SIG-M5 treated with dmso at 0.1 percent for 504 hours (cell line): ENCODE results near the gene MYCL.
A peak's percentile ranks its signal among the peaks of the same experiment; 100 is the strongest.
"Not testable (repeated sequence)": the region's sequence is repeated elsewhere in the genome, so short reads cannot be mapped to it uniquely, and the experiment has no call there.

Experiments
- DNase-seq: peaks from one replicate; lab custom pipeline; 2025; ENCODE audit not compliant: unreplicated experiment; lab: John Stamatoyannopoulos, UW

The MYCL gene

DNA sequence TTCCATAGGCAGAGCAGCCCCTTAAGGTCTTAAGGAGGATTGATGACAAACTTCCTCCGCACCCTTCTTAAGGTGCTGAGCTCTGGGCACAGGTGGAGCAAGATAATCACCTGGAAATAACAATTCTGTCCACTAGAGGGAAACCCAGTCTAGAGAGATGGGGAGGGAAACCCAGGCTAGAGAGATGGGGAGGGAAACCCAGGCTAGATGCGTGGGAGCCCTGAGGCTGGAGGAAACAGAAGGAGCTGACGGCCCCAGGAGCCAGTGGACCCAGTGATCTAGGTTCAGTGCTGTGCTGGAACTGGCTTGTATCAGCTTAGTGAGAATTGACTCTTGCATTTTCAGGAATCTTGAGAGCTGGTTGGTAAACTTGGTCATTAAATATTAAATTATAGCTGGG, 17.8 kb upstream of the MYCL start:
- peak; percentile 61 for DNase-seq

DNA sequence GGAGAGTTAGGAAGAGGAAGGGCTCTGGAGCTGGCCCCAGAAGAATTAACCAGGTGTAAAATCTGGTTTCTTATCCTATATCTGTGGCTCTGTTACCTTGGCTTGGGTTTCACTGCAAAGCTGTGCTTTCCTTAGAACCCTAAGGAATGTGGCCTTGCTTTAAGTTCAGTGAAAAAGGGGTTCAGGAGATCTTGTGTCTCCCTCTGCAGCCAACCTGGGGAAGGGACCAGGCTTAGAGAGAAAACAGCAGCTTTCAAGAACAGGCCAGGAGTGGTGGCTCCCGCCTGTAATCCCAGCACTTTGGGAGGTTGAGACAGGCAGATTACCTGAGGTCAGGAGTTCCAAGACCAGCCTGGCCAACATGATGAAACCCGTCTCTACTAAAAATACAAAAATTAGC, 16.1 kb upstream of the MYCL start:
- no peak for DNase-seq

DNA sequence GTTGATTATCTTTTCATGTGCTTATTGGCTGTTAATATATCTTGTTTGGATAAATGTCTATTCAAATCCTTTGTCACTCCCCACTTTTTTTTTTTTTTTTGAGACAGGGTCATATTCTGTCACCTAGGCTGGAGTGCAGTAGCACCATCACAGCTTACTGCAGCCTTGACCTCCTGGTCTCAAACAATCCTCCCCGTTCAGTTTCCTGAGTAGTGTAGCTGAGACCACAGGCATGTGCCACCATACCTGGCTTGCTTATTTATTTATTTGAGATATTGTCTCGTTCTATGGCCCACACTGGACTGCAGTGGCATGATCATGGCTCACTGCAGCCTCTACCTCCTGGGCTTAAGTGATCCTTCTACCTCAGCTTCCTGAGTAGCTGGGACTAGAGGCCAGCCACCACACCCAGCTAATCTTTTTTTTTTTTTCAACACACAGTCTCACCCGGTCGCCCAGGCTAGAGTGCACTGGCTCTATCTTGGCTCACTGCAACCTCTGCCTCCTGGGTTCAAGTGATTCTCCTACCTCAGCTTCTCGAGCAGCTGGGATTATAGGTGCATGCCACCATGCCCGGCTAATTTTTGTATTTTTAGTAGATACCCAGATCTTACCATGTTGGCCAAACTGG, 13.9 kb upstream of the MYCL start:
- no peak for DNase-seq

DNA sequence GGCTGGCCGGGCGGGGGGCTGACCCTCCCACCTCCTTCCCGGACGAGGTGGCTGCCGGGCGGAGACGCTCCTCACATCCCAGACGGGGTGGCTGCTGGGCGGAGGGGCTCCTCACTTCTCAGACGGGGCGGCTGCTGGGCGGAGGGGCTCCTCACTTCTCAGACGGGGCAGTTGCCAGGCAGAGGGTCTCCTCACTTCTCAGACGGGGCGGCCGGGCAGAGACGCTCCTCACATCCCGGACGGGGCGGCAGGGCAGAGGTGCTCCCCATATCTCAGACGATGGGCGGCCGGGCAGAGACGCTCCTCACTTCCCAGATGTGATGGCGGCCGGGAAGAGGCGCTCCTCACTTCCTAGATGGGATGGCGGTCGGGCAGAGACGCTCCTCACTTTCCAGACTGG, 11.4 kb upstream of the MYCL start:
- DNase-seq, result not testable (repeated sequence)

DNA sequence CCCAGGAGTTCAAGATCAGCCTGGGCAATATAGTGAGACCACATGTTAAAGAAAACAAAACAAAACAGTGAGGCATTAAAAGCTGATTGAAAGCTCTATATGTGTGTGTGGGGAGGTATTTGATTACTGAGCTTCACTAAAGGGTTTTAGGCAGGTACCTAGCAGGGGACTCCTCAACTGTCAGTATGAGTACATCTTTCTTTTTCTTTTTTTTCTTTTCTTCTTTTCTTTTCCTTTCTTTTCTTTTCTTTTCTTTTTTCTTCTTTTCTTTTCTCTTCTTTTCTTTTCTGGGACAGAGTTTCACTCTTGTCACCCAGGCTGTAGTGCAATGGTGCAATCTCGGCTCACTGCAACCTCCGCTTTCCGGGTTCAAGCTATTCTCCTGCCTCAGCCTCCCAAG, 8.5 kb upstream of the MYCL start:
- no peak for DNase-seq

DNA sequence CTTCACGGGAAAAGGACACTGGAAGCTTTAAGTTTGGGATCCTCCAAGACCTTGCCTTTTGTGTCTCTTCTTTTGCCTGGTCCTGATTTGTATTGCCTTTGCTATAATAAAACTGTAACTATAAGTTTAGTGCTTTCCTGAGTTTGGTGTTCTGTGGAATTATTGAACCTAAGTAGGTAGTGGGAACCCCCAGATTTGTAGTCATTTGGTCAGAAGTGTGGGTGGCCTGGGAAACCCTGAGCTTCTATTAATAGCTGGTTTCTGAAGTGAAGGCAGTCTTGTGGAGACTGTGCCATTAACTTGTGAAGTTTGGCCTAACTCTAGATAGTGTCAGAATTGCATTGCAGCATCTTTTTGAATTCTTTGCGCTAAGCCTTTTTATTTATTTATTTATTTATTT, 6.8 kb upstream of the MYCL start:
- no peak for DNase-seq

DNA sequence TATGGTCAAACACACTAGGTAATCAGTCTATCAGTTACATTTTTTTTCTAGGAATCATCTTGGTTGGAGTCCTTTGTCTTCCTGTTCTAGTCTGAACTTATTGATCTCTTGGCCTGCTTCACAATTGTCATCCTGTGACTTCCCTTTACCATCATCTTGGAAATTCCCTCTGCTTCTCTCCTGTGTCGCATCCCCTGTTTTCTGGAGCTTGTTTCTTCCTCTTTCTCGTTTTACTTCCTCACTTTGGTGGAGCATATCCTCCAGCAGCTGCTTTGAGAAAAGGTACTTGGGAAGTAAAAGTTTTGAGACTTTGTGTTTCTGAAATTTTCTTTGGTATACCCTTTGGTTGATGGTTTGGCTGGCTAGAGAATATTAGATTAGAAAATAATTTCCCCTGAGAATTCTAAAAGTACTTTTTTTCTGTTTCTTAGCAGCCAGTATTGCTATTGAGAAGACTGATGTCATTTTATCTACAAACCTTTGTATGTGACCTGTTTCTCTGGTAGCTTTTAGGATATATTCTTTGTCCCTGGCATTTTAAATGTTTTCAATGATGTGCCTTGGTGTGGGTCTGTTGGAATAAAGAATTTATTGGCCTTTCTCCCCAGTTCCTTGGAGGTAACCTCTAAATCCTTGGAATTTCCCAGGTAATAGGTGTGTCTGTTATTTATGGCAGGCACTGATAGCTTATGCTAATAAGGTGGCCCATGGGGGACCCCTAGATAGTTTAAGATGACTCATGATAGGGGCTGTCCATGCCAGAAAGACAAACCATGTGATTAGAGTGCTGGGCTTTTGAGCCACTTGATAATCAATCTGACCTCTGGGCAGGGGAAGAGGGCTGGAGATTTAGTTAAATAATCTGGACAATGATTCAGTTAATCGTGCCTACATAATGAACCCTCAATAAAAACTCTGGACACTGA, 6.1 kb upstream of the MYCL start:
- DNase-seq, result peak; percentile 44

DNA sequence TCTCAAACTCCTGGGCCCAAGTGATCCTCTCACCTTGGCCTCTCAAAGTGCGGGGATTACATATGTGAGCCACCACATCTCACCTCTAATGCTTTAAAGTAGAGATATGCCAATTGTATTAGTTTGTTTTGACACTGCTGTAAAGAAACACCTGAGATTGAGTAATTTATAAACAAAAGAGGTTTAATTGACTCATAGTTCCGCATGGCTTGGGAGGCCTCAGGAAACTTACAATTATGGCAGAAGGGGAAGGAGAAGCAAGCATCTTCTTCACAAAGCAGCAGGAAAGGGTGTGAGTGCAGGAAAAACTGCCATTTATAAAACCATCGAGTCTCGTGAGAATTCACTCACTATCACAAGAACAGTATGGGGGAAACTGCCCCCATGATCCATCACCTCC, 3.5 kb upstream of the MYCL start:
- no peak for DNase-seq

DNA sequence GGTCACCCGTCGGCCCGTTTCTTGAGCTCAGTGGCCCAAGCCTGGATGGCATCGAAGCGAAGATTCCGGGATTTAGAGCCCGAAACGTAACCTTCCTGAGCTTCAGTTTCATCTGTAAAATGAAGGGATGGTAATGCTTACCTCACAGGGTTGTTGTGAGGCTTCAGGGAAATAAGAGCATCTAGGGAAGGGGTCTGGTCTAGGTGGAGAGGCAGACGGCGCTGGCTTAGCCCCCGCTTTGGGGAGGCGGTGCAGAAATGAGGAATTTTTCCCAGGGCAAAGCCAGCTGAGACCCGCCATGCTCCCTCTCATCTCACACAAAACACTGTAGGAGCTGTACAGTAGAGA, 717 bp upstream of the MYCL start:
- no peak for DNase-seq

DNA sequence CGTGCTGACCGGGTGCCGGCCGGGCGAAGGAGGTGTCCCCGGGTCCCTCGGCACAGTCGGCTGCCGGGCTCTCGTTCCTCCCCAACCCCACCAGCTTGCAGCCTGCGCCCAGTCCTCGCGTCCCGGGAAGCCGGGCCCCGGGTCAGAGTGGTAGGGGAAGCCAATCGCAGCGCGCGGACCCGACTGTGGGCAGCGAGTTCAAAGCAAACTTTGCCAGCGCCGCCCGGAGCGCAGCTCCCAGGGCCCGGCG, 328 bp downstream of the MYCL start:
- DNase-seq, result no peak

DNA sequence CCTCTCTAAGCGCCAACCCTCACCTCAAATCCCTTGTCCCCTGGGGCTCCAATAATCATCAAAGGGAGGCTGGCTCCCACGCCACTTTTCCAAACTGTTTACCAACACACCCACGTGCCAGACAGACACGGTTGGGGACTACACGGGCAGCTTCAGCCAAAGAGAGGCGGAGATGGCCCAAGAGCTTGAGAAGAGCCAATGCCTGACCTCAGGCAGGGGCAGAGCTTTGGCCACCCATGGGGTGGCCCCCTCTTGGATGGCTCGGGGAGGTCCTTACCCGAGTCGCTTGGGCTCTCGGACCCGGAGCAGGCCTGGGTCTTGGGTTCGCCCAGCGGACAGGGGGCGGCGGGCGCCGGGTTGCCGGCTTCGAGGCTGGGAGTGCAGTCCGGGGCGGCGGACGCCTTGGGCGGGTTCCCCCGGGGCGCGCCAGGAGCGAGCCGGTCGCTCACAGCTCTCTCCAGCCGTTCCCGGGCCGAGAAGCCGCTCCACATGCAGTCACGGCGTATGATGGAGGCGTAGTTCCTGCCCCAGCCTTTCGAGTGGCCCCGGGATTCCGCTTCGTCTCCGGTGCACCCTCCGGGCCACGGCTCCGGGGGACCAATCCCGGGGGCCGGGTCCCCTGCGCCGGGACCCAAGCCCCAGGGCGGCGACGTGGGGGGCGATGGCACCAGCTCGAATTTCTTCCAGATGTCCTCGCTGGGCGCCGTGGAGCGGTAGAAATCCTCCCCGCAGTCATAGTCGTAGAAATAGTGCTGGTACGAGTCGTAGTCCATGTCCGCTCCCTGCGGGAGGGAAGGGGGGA, 854 bp downstream of the MYCL start:
- no peak for DNase-seq

DNA sequence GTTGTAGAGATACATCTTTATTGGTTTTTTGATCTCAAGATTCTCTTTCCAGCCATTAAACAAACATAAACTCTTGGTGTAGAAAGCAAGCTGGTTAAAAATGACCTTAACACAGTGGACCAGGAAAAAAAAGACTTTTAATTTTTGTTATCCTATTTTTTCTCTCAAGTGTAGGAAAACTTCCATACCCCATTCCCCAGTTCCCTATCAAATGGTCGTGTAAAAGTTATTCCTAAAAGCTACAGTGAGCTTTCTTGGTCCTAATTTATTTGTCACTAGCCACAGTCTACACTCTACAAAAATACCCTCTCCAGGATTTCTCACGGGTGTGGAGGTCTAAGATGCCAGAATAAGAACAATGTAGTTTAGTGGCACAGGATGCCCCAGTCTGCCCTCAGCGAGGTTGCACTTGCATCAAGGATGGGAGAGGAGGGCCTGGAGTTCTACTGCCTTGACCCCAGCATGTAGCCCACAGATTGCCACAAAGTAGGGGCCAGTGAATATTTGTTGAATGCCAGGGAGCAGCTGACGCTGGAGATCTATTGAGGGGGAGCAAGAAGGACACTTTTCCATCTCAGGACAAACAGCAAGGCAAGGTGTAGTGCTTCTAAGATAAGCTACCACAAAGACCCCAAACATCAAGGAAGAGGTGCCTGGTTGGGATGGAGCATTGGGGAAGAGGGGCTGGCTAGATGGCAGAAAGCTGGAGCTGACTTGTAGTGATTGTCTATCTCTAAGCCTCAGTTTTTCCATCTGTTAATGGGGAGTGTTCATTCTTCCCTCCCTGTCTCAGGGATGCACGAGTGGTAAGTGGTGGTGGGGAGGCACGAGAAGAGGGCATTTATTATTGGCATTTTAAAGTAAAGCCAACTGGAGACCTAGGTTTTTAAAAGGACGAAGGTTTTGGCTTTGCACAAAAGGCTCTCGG, 1.8 kb downstream of the MYCL start:
- DNase-seq, result no peak

DNA sequence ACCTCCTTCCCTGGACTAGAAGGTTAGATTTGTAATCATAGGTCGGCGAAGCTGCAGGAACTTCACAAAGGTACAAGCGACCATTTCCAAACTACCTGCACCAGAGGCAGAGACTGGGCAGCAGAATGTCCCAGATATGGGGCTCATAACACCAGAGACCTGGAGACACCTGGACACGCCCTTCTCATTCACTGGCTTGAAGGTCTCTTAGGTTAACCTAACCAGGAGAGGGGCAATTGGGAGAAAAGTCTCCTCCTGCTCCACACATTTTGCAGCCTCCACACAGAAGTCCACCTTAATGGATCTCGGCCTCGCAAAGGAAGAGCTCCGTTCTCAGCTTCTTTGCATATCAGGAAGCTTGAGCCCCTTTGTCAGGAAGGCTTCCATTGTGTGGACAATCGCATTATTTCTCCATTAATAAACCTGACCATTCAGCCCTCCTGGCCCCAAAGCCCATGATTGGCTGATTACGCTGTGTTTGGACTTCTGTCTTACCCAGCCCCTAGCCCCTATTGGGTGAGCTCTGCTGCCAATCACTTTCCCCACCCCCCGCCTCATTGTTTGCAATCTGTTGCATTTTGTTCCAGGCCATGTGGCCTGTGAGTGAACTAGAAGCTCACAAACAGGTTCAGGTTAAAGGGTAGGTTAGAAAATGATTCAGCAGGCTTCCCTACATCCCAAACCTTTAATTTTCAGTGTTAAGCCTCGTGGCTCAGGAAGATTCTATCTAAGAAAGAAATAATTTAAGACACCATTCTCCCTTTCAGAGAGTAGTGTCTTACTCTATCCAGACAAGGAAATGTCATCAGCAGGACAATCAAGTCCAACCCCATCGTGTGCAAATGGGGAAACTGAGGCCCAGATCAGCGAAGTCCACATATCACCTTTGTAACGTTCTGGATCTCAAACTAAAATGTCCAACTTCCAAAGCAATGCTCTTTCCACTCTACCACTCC, 2.8 kb downstream of the MYCL start:
- DNase-seq, result peak; percentile 28

DNA sequence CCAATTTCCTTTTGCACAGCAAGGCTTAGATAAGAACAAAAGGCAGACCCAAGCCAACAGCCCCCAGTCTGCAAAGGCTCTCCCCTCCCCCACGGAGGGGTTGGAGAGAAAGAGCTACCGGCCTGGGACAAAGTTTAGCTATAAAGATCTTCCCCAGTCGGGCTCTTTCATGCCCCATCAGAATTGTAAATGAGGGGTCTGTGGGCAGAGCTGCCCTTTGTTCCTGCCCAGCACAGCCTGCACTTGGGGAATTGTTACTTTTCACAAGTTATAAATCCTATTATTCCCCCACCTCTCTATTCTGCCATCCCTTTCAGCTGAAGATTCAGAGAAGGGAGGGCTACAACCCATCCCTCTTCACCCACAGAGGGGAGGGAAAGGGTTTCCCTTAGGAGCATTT, 3.5 kb downstream of the MYCL start:
- no peak for DNase-seq

DNA sequence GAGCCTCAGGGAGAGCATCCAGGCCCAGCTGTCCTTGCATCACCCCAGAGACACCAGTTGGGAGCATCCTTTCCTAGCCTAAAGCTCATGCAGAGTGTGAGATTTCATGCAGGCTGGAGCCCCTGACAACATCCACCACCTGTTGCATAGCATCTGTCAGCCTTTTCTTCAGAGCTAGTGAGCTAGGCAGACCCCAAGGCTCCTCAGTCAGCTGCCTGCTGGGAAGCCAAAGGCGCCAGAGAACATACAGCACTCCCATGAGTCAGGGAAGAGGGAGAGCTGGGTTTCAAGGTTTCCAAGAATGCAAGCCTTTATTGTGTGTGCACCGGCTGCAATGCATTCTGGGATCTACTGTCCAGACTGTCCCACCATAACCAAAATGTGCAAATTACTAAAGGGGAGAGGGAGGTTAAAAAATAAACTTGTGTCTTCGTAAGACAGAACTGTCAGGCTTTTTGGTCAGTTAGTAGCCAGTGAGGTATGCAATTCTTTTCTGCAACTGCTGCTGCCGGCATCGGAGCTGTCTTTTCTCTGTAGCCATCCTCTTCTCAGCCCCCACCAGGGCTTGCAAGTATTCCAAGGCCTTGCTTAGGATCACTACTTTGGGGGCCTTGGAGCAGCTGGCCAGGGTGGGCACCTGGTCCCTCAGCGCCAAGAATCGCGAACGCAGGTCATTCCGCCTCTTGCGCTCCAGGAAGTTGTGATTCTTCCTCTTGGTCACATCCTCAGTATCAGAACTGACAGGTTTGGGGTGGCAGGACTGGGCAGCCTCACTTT, 4.6 kb downstream of the MYCL start:
- DNase-seq, result no peak

DNA sequence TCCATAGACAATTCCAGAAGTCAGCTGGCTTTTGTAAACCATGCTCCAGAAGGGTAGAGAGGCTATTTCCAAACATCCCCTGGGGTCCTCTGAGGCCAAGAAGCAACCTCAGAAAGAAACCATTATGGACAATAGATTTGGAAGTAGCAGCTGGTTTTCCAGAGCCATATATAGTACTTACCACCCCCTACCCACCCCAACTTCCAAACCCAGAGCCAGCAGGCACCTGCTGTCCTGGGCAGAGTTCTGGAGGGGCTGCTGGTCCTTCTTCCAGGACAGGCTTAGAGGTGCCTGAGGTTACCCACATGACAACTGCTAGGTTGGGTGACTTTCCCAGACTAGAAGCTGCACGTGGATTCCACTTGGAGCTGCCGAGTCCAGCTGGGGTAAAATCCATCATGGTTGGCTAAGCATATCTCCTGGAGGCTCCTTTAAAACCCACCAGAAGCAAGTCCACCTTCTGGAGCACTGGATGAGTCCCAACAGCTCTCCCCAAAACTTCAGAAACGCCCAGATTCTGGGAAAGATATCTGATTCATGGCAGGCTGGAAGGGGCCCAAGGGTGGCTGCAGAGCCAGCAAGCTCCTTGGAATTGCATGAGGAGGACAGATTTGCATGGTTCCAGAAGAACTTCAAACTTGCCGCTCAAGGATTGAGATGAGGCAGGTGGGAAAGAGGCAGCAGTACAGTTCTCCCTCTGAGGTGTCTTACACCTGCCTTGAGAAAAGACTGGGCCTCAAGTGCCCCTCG, 5.8 kb downstream of the MYCL start:
- DNase-seq, result no peak

DNA sequence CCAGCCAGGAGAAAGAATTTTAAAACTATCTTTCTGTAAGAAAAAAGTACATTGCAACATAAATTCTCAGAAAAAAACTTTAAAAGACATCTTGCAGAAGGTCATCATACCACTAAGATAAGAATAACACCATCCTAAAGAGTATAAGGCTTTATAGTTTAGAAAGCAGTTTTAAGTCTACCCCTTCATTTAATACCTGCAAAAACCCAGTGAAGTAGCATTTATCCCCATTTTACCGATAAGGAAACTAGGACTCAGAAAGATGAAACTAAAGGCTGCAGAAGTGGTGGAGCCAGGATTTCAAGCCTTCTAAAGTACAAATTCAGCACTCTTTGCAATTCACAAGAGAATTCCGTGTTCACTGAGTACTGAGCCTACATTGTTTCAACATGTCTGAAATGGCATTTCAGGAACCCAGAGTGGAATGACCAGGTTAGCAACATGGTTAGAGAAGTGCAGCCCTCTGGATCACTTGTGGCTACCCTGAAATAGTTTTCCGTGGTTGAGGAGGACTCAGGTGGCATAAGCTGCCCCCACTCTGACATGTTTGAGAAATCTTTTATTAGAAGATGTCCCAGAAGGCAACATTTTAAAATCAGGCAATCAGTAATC, 6.7 kb downstream of the MYCL start:
- no peak for DNase-seq
